Mucosa of stomach (tissue), 1 donor: ENCODE results near the gene MTCP1.

Experiments
- H3K27me3 ChIP-seq: one replicate; pipeline ENCODE4 v1.7.0; 2013; ENCODE audit warnings: mild to moderate bottlenecking, low read length; ENCODE audit not compliant: control insufficient read depth, insufficient read depth
- H3K36me3 ChIP-seq: one replicate; pipeline ENCODE4 v1.7.0; 2013; ENCODE audit warnings: low read length; ENCODE audit not compliant: control insufficient read depth, insufficient read depth
- H3K4me1 ChIP-seq: one replicate; pipeline ENCODE4 v1.7.0; 2013; ENCODE audit warnings: mild to moderate bottlenecking, low read length; ENCODE audit not compliant: control insufficient read depth, insufficient read depth
- H3K4me3 ChIP-seq: one replicate; pipeline ENCODE4 v1.7.0; 2013; ENCODE audit warnings: low read length
- H3K9ac ChIP-seq: one replicate; pipeline ENCODE4 v1.7.0; 2013; ENCODE audit warnings: mild to moderate bottlenecking, low read length, moderate library complexity
- H3K9me3 ChIP-seq: one replicate; pipeline ENCODE4 v1.7.0; 2013; ENCODE audit warnings: mild to moderate bottlenecking, low read length, moderate library complexity; ENCODE audit not compliant: control insufficient read depth
- donor health status: Pancreatic carcinoma.

The MTCP1 gene

GRCh38 chrX:155022585-155022984, 48.4 kb downstream of the MTCP1 start, which contains the start of gene F8:
F8 (minus strand) TSS chrX:155022723; CDS start chrX:155022552, 171 bp downstream.
- Histone ChIP-seq H3K9me3 (no peaks in the 10 kb centered on the region), H3K4me1 (no peaks in the 10 kb centered on the region), H3K4me3 (no peak within 1 kb of the TSS), H3K36me3 (no peaks in the 10 kb centered on the region), H3K27me3 (no peaks in the 10 kb centered on the region), H3K9ac (no peak within 1 kb of the TSS)

GRCh38 chrX:155020591-155020990, 50.3 kb downstream of the MTCP1 start:
- no peaks in the 10 kb centered on the region for H3K27me3 ChIP-seq
- H3K4me1 ChIP-seq: no peaks in the 10 kb centered on the region
- no peak overlapping the region for H3K4me3 ChIP-seq
- H3K9me3 ChIP-seq: no peaks in the 10 kb centered on the region
- H3K36me3 ChIP-seq: no peaks in the 10 kb centered on the region
- H3K9ac ChIP-seq: no peak overlapping the region
